GM06990 (cell line): ENCODE results near the gene KRTAP6-3.

Experiments used
- DNase-seq: peaks from one replicate; pipeline ENCODE4 v3.0.0-alpha.2; 2011; ENCODE audit not compliant: insufficient read length; ENCODE audit errors: extremely low read depth
- H3K27me3 ChIP-seq: replicated peaks from 2 replicates; pipeline ENCODE4 v1.6.0; 2011; ENCODE audit warnings: low read length; ENCODE audit not compliant: control insufficient read depth, insufficient read depth
- H3K36me3 ChIP-seq: 2 replicates; pipeline ENCODE4 v1.5.1; 2011; ENCODE audit warnings: low read length; ENCODE audit not compliant: control insufficient read depth, insufficient read depth
- H3K4me3 ChIP-seq: replicated peaks from 2 replicates; pipeline ENCODE4 v1.5.1; 2011; ENCODE audit warnings: low read depth, mild to moderate bottlenecking, control low read depth, low read length
- TF ChIP-seq, protein P1 (sequence below): IDR thresholded peaks from 2 replicates; pipeline ENCODE4 v1.5.1; 2011; ENCODE audit warnings: low read length, control low read depth, mild to moderate bottlenecking, inconsistent platforms; ENCODE audit not compliant: insufficient read depth, poor library complexity, severe bottlenecking

The KRTAP6-3 gene

DNA sequence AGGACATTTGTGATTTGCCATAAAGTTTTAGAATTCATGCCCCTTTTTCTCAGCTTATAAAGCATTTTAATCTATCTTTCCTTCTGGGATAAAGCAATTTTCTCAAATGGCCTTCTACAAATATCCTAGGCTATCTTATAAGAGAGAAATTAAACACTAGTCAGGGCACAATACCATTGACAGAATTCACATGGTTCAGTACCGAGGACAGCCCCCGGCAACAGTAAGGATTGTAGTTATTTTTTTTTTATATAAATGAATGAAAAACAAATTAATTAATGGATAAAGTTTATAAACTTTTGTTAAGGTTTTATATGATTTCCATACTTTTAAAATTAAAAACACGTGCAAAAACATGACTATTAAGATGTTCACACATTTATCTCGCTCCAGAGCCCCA is 35.9 kb downstream of the KRTAP6-3 start:
- DNase-seq = no peak
- no peak overlapping the region for H3K4me3 ChIP-seq
- H3K27me3 ChIP-seq = no peaks in the 10 kb centered on the region
- TF ChIP-seq, protein P1, sequence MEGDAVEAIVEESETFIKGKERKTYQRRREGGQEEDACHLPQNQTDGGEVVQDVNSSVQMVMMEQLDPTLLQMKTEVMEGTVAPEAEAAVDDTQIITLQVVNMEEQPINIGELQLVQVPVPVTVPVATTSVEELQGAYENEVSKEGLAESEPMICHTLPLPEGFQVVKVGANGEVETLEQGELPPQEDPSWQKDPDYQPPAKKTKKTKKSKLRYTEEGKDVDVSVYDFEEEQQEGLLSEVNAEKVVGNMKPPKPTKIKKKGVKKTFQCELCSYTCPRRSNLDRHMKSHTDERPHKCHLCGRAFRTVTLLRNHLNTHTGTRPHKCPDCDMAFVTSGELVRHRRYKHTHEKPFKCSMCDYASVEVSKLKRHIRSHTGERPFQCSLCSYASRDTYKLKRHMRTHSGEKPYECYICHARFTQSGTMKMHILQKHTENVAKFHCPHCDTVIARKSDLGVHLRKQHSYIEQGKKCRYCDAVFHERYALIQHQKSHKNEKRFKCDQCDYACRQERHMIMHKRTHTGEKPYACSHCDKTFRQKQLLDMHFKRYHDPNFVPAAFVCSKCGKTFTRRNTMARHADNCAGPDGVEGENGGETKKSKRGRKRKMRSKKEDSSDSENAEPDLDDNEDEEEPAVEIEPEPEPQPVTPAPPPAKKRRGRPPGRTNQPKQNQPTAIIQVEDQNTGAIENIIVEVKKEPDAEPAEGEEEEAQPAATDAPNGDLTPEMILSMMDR = no peak
- no peaks in the 10 kb centered on the region for H3K36me3 ChIP-seq

- no peak overlapping the region for H3K4me3 ChIP-seq
- no peak for DNase-seq
- TF ChIP-seq, protein P1 = no peak
- no peaks in the 10 kb centered on the region for H3K36me3 ChIP-seq
- H3K27me3 ChIP-seq = no peaks in the 10 kb centered on the region
Measured at GRCh38 chr21:30629200-30629599, 37.0 kb downstream of the KRTAP6-3 start.

- H3K4me3 ChIP-seq = no peak within 1 kb of the TSS
- TF ChIP-seq, protein P1 = no peak
- H3K36me3 ChIP-seq = no peaks in the 10 kb centered on the region
- no peaks in the 10 kb centered on the region for H3K27me3 ChIP-seq
- no peak for DNase-seq
Measured at GRCh38 chr21:30634906-30635305, 42.7 kb downstream of the KRTAP6-3 start, which contains the start of gene KRTAP20-2. TSS of gene KRTAP20-2 (plus strand) at chr21:30635206. CDS start at chr21:30635264, 58 bp downstream.

GRCh38 chr21:30638686-30639085 is 46.4 kb downstream of the KRTAP6-3 start:
- DNase-seq = no peak
- no peaks in the 10 kb centered on the region for H3K36me3 ChIP-seq
- TF ChIP-seq, protein P1 = no peak
- H3K4me3 ChIP-seq = no peak overlapping the region
- no peaks in the 10 kb centered on the region for H3K27me3 ChIP-seq

DNA sequence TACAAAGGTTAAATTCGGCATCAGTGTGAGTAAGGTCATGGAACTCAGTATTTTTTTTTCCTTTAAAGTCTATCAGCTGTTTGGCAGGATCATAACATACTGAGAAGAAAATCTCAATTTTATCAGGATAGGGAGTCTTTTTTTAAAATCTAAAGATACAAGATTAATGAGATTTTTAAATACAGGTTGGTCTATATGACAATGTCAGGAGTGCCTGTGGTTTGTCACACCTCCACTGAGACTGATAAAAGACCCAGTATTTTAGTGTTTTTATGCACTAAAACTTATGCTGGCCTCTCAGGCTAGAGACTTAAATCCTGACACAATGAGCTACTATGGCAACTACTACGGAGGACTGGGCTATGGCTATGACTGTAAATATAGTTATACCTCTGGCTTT is 50.3 kb downstream of the KRTAP6-3 start, which contains the start of gene KRTAP20-3:
TSS of gene KRTAP20-3 (plus strand) at position 301 of the 400 bp plus-strand sequence.
- Histone ChIP-seq H3K36me3 (no peaks in the 10 kb centered on the region), H3K27me3 (no peaks in the 10 kb centered on the region), H3K4me3 (no peak within 1 kb of the TSS)
- DNase-seq = no peak
- TF ChIP-seq, protein P1 = no peak
